Stimulated activated CD8-positive, alpha-beta memory T cell treated with anti-CD3 and anti-CD28 coated beads, Interleukin-12 subunit alpha, Interleukin-12 subunit beta, amount 100 ng/mL, for 24 hours (primary cell): ENCODE data around the gene SPARC.
"Not testable (repeated sequence)": the region's sequence is repeated elsewhere in the genome, so short reads cannot be mapped to it uniquely, and the experiment has no call there.

Experiments used
- DNase-seq: peaks from one replicate; pipeline ENCODE4 v3.0.0-alpha.2; 2020; ENCODE audit errors: extremely low read depth

Gene SPARC

DNA sequence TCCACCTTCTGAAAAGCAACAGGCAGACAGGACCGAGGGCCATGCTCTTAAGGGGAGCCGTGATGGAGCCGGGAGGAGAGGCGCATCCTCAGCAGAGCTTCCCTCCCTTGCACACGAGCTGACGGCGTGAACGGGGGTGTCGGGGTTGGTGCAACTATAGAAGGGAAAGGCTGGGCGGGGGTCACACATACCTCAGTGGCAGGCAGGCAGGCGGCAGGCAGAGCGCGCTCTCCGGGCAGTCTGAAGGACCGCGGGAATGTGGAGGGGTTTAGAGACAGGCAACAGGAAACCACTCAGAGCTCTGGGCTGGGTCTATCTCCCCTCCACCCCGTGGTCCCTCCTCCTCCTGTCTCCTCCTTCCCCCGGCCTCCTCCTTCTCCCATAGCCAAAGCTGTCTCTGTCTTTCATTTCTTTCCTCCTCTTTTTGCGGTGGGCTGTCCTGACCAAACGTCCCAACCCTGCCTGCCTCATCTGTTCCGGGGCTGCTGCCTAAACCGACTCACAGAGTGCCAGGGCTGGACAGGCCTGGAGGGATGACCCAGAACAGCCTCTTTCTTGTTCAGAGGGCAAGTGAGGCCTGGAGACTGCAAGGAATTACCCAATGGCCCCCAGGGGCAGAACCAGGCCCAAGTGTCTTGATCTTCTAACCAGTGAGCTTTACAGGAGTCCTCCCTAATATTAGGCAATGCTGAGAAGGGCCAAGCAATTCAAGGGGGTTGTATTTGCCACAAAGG lies at the start of gene SPARC:
Gene SPARC (minus strand): TSS at position 242 of the 734 bp plus-strand sequence. CDS start 10,727 bp downstream, outside the sequence.
- DNase-seq, result no peak

GRCh38 chr5:151735646-151736045 lies 48.9 kb upstream of the SPARC start:
- no peak for DNase-seq

DNA sequence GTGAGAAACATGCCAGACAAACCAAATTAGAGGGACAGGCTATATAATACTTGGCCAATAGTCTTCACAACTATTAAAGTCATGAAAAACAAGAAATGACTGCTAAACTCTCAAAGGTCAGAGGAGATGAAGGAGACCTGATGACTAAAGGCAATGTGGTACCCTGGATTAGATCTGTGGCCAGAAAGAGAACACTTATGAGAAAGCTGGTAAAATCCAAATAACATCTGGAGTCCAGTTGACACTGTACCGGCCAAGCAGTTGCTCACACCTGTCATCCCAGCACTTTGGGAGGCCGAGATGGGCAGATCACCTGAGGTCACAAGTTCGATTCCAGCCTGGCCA lies 47.3 kb upstream of the SPARC start:
- no peak for DNase-seq

GRCh38 chr5:151733358-151734063 lies 46.8 kb upstream of the SPARC start:
- no peak for DNase-seq

- no peak for DNase-seq
These were observed 43.7 kb upstream of the SPARC start for GRCh38 chr5:151730381-151730780.

DNA sequence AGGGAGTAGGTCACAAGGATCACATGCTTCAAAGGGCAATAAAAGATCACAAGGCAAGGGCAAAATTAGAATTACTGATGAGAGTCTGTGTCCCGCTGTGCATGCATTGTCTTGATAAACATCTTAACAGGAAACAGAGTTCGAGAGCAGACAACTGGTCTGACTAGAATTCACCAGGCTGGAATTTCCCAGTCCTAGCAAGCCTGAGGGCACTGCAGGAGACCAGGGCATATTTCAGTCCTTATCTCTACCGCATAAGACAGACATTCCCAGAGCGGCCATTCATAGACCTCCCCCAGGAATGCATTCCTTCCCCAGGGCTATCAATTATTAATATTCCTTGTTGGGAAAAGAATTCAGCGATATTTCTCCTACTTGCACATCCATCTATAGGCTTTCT lies 42.9 kb upstream of the SPARC start:
- DNase-seq, result not testable (repeated sequence)

GRCh38 chr5:151724360-151724759 lies 37.6 kb upstream of the SPARC start:
- DNase-seq, result no peak

- DNase-seq, result no peak
These were observed 35.8 kb upstream of the SPARC start for GRCh38 chr5:151722546-151722945.

- no peak for DNase-seq
These were observed 35.2 kb upstream of the SPARC start for GRCh38 chr5:151721812-151722391.

- DNase-seq, result no peak
These were observed 34.5 kb upstream of the SPARC start for GRCh38 chr5:151721087-151721646.

DNA sequence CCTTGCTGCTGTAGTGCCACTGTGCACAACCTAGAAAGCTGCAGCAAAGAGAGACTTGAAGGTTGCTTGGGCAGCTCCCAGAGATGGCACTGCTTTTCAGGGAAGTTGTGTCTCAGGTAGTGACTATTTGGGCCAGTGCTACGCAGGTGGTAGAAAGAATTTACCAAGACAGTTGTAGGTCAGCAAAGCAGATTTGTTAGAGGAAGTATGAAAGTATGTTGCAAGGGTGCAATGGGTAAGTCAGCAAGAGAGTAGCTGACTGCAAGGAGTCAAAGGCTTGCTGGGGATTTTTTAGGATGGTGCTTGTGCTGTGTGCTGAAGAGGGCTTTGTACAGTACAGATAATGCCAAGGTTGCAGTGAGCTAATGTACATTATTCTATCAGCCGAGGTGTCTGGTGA lies 33.5 kb upstream of the SPARC start:
- no peak for DNase-seq

DNA sequence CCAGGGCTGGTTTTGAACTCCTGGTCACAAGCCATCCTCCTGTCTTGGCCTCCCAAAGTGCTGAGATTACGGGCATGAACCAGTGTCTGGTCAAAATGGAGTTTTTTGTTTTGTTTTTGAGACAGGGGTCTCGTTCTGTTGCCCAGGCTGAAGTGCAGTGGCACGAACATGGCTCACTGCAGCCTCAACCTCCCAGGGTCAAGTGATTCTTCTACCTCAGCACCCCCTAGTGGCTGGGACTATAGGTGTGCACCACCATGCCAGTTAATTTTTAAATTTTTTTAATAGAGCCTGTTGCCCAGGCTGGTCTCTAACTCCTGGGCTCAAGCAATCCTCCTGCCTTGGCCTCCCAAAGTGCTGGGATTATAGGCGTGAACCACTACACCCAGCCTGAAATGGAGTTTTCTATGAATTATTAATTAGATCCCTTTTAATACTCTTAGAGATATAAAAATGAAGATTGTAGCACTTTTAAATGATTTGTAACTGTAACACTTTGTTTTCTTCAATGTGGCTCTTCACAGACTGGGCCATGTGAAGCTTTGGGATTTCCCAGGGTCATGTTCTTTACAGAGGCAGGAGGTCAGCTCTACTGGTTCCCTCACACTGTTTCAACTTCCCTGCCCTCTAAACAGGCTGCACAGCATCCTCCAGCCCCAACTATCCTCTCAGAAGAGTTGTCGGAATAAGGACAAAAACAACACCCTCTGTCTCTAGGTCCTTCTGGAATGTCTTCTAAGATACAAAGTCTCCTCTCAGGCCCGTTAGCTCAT lies 32.7 kb upstream of the SPARC start:
- no peak for DNase-seq

GRCh38 chr5:151718646-151719045 lies 31.9 kb upstream of the SPARC start:
- DNase-seq, result no peak

DNA sequence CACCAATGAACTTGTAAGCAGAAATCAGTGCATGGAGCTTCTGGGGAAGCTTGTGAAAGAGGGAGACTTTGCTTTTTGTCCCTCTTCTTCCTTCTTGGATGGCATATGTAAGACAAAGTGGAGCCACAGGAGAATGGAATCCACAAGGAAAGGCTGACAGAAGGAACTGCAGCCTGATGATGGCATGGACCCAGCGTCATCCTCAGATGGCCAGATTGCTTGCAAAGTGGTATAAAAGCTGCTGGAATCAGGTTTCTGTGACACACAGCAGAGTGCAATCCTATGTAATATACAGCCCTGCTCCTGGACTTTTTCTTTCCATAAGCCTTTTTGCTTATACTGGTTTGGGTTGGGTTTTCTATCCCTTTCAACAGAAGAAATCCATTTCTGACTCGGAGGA lies 31.4 kb upstream of the SPARC start:
- no peak for DNase-seq

DNA sequence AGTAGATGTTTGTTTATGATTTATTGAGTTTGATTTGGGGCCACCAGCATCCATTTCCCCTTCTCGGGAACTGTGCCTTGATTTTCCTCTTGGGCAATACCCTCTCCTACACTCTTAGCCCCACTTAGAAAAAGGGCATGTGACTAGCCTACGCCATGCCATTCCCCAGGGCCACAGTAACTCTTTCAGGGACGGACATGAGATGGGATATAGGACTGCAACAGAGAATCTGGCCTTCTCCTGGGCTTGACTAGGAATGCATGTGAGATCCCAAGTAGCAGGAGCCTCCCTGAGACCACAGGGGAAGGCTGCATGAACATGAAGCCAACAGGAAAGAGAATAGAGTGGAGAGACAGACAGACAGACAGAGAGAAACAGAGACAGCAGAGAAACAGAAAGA lies 30.7 kb upstream of the SPARC start:
- no peak for DNase-seq

GRCh38 chr5:151709109-151709735 lies 22.5 kb upstream of the SPARC start:
- no peak for DNase-seq

DNA sequence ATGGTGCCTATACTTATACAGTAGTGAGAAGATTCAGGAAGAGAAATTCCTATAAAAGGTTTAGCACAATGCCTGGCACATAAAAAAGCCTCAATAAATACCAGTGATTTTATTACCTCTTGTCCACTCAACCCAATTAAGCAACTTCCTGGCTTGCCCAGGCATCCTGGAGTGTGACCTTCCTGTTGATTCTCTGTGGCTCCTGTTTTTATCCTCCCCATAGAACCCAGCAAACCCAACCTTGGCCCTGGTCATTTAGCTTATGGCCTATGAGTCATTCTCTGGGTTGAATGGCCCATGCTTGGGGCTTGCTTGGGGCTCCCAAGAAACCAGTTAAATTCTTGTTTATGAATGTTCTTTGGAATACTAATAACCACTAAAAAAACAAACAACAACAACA lies 21.4 kb upstream of the SPARC start:
- no peak for DNase-seq

GRCh38 chr5:151707567-151707966 lies 20.9 kb upstream of the SPARC start:
- no peak for DNase-seq

DNA sequence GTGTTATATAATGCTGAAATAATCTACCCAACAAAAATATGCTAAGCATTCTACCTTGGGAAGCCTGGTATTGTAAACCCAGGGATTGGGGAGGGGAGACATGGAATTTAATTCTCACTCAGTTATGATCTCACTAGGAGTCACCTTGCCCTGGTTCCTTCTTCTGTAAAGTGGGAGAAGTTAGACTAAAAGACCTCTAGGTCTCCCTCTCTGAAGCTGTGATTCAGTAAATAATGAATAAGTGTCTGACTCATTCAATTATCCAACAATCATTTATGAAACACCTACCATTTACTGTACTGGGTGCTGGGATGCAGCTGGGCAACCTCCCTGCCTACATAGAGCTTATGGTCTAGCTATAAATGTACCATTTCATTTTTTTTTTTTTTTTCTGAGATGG lies 20.2 kb upstream of the SPARC start:
- DNase-seq, result no peak

- no peak for DNase-seq
These were observed 17.1 kb upstream of the SPARC start for GRCh38 chr5:151703780-151704179.

GRCh38 chr5:151703227-151703626 lies 16.5 kb upstream of the SPARC start:
- no peak for DNase-seq

DNA sequence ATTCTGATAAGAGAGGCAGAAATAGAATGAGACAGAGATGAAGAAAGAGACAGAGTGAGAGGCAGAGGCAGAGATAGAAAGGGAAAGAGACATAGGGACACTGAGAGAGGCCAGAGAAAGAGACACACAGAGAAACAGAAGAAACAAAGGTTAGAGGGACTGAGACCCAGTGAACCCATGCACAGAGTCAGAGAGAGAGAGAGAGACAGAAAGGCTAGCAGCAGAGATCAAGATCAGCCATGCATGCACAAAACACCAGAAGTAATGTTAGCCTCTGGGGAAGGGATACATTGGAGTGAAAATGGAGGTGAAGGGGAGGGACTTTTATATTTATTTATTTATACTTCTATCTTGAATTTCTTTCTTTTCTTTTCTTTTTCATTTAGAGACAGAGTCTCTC lies 14.1 kb upstream of the SPARC start:
- no peak for DNase-seq
